Esophagus squamous epithelium (tissue), 5 donors: ENCODE results near the gene GPR179. TPM values are rescaled to one million over a fixed set of nuclear protein-coding genes. Genes with fewer than 3 reads are reported as not detected.

ENCODE experiments used
- DNase-seq: peaks from one replicate; lab custom pipeline; 2025; lab: John Stamatoyannopoulos, UW
- H3K27ac ChIP-seq, 4 donors: fragments of 200-600 bp; sonication (generic); one replicate each; pipeline ENCODE4 v1.5.1; 2016 to 2019; ENCODE audit warnings: mild to moderate bottlenecking in 1 of 4
- H3K27me3 ChIP-seq, 4 donors: fragments of 200-600 bp; sonication (generic); 1 replicate in 3 of 4; 2 replicates in 1 of 4; pipeline versions ENCODE4 v1.5.1 to v1.6.0; 2017 to 2021; ENCODE audit warnings: antibody characterized with exemption in 1 of 4
- H3K36me3 ChIP-seq, 3 donors: fragments of 200-600 bp; sonication (generic); one replicate each; pipeline ENCODE4 v1.5.1; 2016 to 2019
- H3K4me1 ChIP-seq, 3 donors: fragments of 200-600 bp; sonication (generic); one replicate each; pipeline ENCODE4 v1.5.1; 2017 to 2019
- H3K4me3 ChIP-seq, 4 donors: fragments of 200-600 bp; sonication (generic); 1 replicate in 3 of 4; 2 replicates in 1 of 4; pipeline ENCODE4 v1.5.1; 2016 to 2019; ENCODE audit warnings: mild to moderate bottlenecking in 2 of 4, moderate library complexity in 1 of 4
- H3K9me3 ChIP-seq, 3 donors: fragments of 200-600 bp; sonication (generic); one replicate each; pipeline ENCODE4 v1.5.1; 2016 to 2019
- POLR2A ChIP-seq, 4 donors: fragments of 450-650 bp; IDR thresholded peaks; one replicate each; pipeline ENCODE4 v1.6.1; 2017; ENCODE audit warnings: antibody characterized with exemption in 4 of 4, mild to moderate bottlenecking in 4 of 4, moderate library complexity in 3 of 4
- WGBS, 2 donors: methylation state at CpG; one replicate each; pipeline ENCODE4 v1.1.5; 2018; 5-methylcytosine and 5-hydroxymethylcytosine counted together
- intact Hi-C: fragments of 100-400 bp; cut with DNase I; formaldehyde crosslinking; loops from one replicate; pipeline ENCODE4 v1.15.0; 2022
- total RNA-seq, 4 donors: library from RNA; depleted of rRNA; stranded (reverse); fragments of >200 nt; gene quantifications; one replicate each; pipeline ENCODE4 v1.1.0, GENCODE V29; 2016
- TF ChIP-seq, protein P1 (sequence below), 6 experiments: fragments of 450-650 bp in 4 of 6; fragments of 200-600 bp in 2 of 6; sonication (generic) in 2 of 6; IDR thresholded peaks; one replicate each; pipeline ENCODE4 v1.5.1; 2016 to 2019; ENCODE audit warnings: antibody characterized with exemption in 6 of 6, mild to moderate bottlenecking in 4 of 6, moderate library complexity in 4 of 6
- donor health status: DM: yes; HTN: yes; CAD: no.

The GPR179 gene, protein sequence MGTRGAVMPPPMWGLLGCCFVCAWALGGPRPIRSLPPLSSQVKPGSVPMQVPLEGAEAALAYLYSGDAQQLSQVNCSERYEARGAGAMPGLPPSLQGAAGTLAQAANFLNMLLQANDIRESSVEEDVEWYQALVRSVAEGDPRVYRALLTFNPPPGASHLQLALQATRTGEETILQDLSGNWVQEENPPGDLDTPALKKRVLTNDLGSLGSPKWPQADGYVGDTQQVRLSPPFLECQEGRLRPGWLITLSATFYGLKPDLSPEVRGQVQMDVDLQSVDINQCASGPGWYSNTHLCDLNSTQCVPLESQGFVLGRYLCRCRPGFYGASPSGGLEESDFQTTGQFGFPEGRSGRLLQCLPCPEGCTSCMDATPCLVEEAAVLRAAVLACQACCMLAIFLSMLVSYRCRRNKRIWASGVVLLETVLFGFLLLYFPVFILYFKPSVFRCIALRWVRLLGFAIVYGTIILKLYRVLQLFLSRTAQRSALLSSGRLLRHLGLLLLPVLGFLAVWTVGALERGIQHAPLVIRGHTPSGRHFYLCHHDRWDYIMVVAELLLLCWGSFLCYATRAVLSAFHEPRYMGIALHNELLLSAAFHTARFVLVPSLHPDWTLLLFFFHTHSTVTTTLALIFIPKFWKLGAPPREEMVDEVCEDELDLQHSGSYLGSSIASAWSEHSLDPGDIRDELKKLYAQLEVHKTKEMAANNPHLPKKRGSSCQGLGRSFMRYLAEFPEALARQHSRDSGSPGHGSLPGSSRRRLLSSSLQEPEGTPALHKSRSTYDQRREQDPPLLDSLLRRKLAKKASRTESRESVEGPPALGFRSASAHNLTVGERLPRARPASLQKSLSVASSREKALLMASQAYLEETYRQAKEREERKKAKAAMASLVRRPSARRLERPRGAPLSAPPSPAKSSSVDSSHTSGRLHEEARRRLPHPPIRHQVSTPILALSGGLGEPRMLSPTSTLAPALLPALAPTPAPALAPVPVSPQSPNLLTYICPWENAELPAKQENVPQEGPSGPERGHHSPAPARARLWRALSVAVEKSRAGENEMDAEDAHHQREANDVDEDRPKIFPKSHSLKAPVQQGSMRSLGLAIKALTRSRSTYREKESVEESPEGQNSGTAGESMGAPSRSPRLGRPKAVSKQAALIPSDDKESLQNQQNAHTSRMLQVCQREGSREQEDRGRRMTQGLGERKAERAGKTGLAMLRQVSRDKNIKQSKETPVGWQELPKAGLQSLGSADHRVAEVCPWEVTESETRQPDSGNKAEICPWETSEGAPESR (N-terminal part only)
- total RNA-seq, result under 1 TPM in 1 of 4 donors, not detected in 3; under 0.01 TPM

- Histone ChIP-seq H3K4me3 (no peak within 1 kb of the TSS), H3K9me3 (no peaks in the 10 kb centered on the region), H3K36me3 (no peaks in the 10 kb centered on the region), H3K27ac (no peak within 1 kb of the TSS), H3K4me1 (peaks cover 0 to 10% (median 0%) of the 10 kb centered on the region in 3 donors), H3K27me3 (peaks cover 0 to 14% (median 0%) of the 10 kb centered on the region in 4 donors)
- WGBS, 2 donors, result 73 to 74% methylated on average over 13 of the region's 18 CpGs
- intact Hi-C loops, result no loop called here
- no peak for DNase-seq
- TF ChIP-seq, protein P1, sequence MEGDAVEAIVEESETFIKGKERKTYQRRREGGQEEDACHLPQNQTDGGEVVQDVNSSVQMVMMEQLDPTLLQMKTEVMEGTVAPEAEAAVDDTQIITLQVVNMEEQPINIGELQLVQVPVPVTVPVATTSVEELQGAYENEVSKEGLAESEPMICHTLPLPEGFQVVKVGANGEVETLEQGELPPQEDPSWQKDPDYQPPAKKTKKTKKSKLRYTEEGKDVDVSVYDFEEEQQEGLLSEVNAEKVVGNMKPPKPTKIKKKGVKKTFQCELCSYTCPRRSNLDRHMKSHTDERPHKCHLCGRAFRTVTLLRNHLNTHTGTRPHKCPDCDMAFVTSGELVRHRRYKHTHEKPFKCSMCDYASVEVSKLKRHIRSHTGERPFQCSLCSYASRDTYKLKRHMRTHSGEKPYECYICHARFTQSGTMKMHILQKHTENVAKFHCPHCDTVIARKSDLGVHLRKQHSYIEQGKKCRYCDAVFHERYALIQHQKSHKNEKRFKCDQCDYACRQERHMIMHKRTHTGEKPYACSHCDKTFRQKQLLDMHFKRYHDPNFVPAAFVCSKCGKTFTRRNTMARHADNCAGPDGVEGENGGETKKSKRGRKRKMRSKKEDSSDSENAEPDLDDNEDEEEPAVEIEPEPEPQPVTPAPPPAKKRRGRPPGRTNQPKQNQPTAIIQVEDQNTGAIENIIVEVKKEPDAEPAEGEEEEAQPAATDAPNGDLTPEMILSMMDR (IDR thresholded peaks at IDR 0.05), result no peak
- TF ChIP-seq POLR2A (IDR thresholded peaks at IDR 0.05), result no peak
These were observed at the start of gene GPR179 for GRCh38 chr17:38343608-38344419. TSS of gene GPR179 (minus strand) at chr17:38343956. CDS start at chr17:38343789, 167 bp downstream.

DNA sequence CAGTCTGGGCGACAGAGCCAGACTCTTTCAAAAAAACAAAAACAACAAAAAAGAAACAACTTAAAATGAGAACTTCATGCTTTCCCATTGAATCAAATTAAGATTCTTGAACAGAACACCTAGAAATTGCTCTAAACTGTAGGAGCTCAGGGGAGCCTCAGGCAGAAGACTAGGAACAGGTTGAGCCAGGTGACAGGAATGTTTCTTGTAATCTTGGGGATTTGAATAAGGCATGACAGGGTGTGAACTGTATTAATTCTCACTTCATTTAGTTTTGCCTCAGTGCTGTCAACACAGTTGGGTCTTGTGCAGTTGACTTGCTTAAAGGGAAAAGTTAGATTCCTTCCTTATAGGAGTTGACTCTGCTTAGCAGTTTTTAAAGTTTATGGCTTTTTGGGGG is 35.7 kb upstream of the GPR179 start:
- TF ChIP-seq, protein P1 (IDR thresholded peaks at IDR 0.05), result no peak
- intact Hi-C loops, result no loop called here
- 65% methylated on average over 1 of the region's 1 CpG; no CpG with 5 or more reads in 1 of the 2 donors for WGBS, 2 donors
- H3K36me3 ChIP-seq, result peaks cover 0 to 66% (median 7%) of the 10 kb centered on the region in 3 donors
- DNase-seq, result no peak
- no peak overlapping the region for H3K4me3 ChIP-seq
- peak overlapping the region in 2 of 4 donors; percentile 51 to 55 for H3K27ac ChIP-seq
- H3K4me1 ChIP-seq, result peaks cover 0 to 18% (median 0%) of the 10 kb centered on the region in 3 donors
- no peaks in the 10 kb centered on the region for H3K9me3 ChIP-seq
- no peaks in the 10 kb centered on the region for H3K27me3 ChIP-seq

DNA sequence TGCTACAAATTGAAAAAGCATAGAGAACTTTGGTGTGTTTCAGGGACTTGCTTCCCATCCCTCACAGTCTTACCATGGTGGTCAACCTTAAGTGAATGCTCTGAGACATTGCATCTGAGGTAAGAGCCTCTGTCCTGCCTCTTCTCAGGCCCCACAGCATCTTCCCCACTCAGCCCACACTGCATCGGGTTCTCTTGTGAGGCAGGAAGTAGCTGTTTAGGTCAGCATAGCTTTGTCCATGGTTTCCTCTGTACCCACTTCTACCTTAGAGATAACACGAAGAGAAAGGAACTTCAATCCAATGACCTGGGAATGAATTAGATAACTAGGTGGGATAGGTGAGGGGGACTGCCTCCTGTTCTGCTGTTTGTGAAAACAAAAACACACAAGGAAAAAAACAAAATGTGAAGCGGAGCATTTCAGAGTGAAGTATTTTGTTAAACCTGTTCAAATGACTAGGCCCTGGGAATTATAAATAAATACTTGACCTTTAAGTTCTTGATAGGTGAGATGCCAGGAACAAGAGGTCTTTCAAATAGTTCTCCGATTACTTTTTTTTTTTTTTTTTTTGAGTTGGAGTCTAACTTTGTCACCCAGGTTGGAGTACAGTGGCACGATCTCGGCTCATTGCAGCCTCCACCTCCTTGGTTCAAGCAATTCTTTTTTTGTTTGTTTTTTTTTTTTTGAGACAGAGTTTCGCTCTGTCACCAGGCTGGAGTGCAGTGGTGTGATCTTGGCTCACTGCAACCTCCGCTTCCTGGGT is 25.5 kb upstream of the GPR179 start:
- DNase-seq, result no peak
- intact Hi-C loops, result no loop called here
- Histone ChIP-seq H3K36me3 (peaks cover 6 to 99% (median 16%) of the 10 kb centered on the region in 3 donors), H3K9me3 (no peaks in the 10 kb centered on the region), H3K27me3 (no peaks in the 10 kb centered on the region), H3K4me1 (no peaks in the 10 kb centered on the region), H3K4me3 (no peak overlapping the region), H3K27ac (no peak overlapping the region)
- TF ChIP-seq, protein P1 (IDR thresholded peaks at IDR 0.05), result no peak
- no peak for TF ChIP-seq POLR2A (IDR thresholded peaks at IDR 0.05)
- WGBS, 2 donors, result 96 to 97% methylated on average over 6 to 8 of the region's 8 CpGs

GRCh38 chr17:38364741-38365140 is 21.0 kb upstream of the GPR179 start:
- no peak for TF ChIP-seq POLR2A (IDR thresholded peaks at IDR 0.05)
- TF ChIP-seq, protein P1 (IDR thresholded peaks at IDR 0.05), result no peak
- DNase-seq, result no peak

More at GRCh38 chr17:38364741-38365140, 21.0 kb upstream of the GPR179 start:
- H3K27ac ChIP-seq, result no peak overlapping the region
- H3K27me3 ChIP-seq, result no peaks in the 10 kb centered on the region
- H3K36me3 ChIP-seq, result peaks cover 6 to 83% (median 16%) of the 10 kb centered on the region in 3 donors
- H3K4me3 ChIP-seq, result no peak overlapping the region
- no peaks in the 10 kb centered on the region for H3K9me3 ChIP-seq
- intact Hi-C loops, result no loop called here
- WGBS, 2 donors, result 91 to 92% methylated on average over 6 to 8 of the region's 8 CpGs
- peaks cover 0 to 17% (median 0%) of the 10 kb centered on the region in 3 donors for H3K4me1 ChIP-seq
